Activated B cell treated with CpG ODN at 0.5 μM for 24 hours (primary cell): ENCODE measurements around the gene GMFB. TPM values are rescaled to one million over a fixed set of nuclear protein-coding genes. Genes with fewer than 3 reads are reported as not detected.
"Not testable (repeated sequence)": the region's sequence is repeated elsewhere in the genome, so short reads cannot be mapped to it uniquely, and the experiment has no call there.

ENCODE experiments used
- ATAC-seq: fragments of 200-7000 bp; cut with Tn5 transposase; one replicate; pipeline ENCODE4 v1.10.0; 2021; ENCODE audit warnings: low read depth, mild to moderate bottlenecking, moderate library complexity
- CTCF ChIA-PET: fragments of 350-600 bp; sonication (Branson Sonifier 250); formaldehyde crosslinking; loops from one replicate; lab custom pipeline; 2021; ENCODE audit warnings: antibody characterized with exemption; lab: Charles Lee
- POLR2A ChIA-PET: fragments of 350-600 bp; sonication (Branson Sonifier 250); formaldehyde crosslinking; loops from one replicate; lab custom pipeline; 2021; ENCODE audit warnings: antibody characterized with exemption; lab: Charles Lee
- DNase-seq: peaks from one replicate; pipeline ENCODE4 v3.0.0; 2022
- H3K27ac Mint-ChIP-seq: one replicate; pipeline ENCODE4 v1.8.0; 2020; ENCODE audit warnings: mixed read lengths
- H3K27me3 Mint-ChIP-seq: one replicate; pipeline ENCODE4 v1.8.0; 2021; ENCODE audit warnings: mixed read lengths
- H3K36me3 Mint-ChIP-seq: one replicate; pipeline ENCODE4 v1.8.0; 2021; ENCODE audit warnings: low read depth, mixed read lengths
- H3K4me1 Mint-ChIP-seq: one replicate; pipeline ENCODE4 v1.8.0; 2021; ENCODE audit warnings: mixed read lengths
- H3K4me3 Mint-ChIP-seq: one replicate; pipeline ENCODE4 v1.8.0; 2020; ENCODE audit warnings: mild to moderate bottlenecking, mixed read lengths
- H3K9me3 Mint-ChIP-seq: one replicate; pipeline ENCODE4 v1.8.0; 2020; ENCODE audit warnings: mixed read lengths
- CTCF ChIP-seq: fragments of 200-600 bp; IDR thresholded peaks from one replicate; pipeline ENCODE4 v1.8.0; 2022; ENCODE audit warnings: antibody characterized with exemption, mild to moderate bottlenecking
- intact Hi-C: fragments of 100-400 bp; cut with micrococcal nuclease; formaldehyde crosslinking; loops from one replicate; pipeline ENCODE4 v1.15.1; 2024
- total RNA-seq: library from RNA; stranded (reverse); gene quantifications from 2 replicates; pipeline ENCODE4 v1.2.3, GENCODE V29; 2022

Gene GMFB
- total RNA-seq, 1 donor from 2014 or later: 43.0 TPM

- H3K27ac Mint-ChIP-seq: no peak overlapping the region
- peaks cover 3% of the 10 kb centered on the region for H3K4me1 Mint-ChIP-seq
- H3K9me3 Mint-ChIP-seq: peaks cover 13% of the 10 kb centered on the region
- no peak for ATAC-seq
- H3K4me3 Mint-ChIP-seq: no peak overlapping the region
- H3K27me3 Mint-ChIP-seq: no peaks in the 10 kb centered on the region
- no peak for DNase-seq
- H3K36me3 Mint-ChIP-seq: peaks cover 41% of the 10 kb centered on the region
- ChIA-PET CTCF (no interaction called here), POLR2A (interaction anchor here (2.8 kb wide), 1 partner anchor 18 kb away, joined by 9 read pairs; the partner anchor contains the start of gene GMFB)
- TF ChIP-seq CTCF: no peak
- intact Hi-C loops: no loop called here
Observed at GRCh38 chr14:54470701-54471100, 18.1 kb downstream of the GMFB start.

- H3K4me1 Mint-ChIP-seq: no peaks in the 10 kb centered on the region
- H3K36me3 Mint-ChIP-seq: peaks cover 16% of the 10 kb centered on the region
- ChIA-PET POLR2A (no interaction called here), CTCF (no interaction called here)
- DNase-seq: no peak
- no peak overlapping the region for H3K4me3 Mint-ChIP-seq
- H3K27me3 Mint-ChIP-seq: no peaks in the 10 kb centered on the region
- no peak for TF ChIP-seq CTCF
- ATAC-seq: no peak
- peaks cover 13% of the 10 kb centered on the region for H3K9me3 Mint-ChIP-seq
- intact Hi-C loops: no loop called here
- H3K27ac Mint-ChIP-seq: no peak overlapping the region
Observed at GRCh38 chr14:54467280-54467679, 21.5 kb downstream of the GMFB start.

- H3K9me3 Mint-ChIP-seq: peaks cover 13% of the 10 kb centered on the region
- DNase-seq (no peak), ATAC-seq (no peak)
- no peaks in the 10 kb centered on the region for H3K4me1 Mint-ChIP-seq
- H3K27ac Mint-ChIP-seq: no peak overlapping the region
- no peaks in the 10 kb centered on the region for H3K27me3 Mint-ChIP-seq
- no peak overlapping the region for H3K4me3 Mint-ChIP-seq
- CTCF ChIA-PET: no interaction called here
- POLR2A ChIA-PET: interaction anchor here (0.6 kb wide), 1 partner anchor 31 kb away, joined by 3 read pairs; no protein-coding TSS in a partner anchor
- peaks cover 9% of the 10 kb centered on the region for H3K36me3 Mint-ChIP-seq
- intact Hi-C loops: no loop called here
- TF ChIP-seq CTCF: no peak
Observed at GRCh38 chr14:54465654-54466053, 23.1 kb downstream of the GMFB start.

- no peak for TF ChIP-seq CTCF
- Mint-ChIP-seq H3K36me3 (peaks cover 3% of the 10 kb centered on the region), H3K4me1 (no peaks in the 10 kb centered on the region), H3K27ac (no peak overlapping the region), H3K9me3 (peaks cover 5% of the 10 kb centered on the region), H3K27me3 (no peaks in the 10 kb centered on the region), H3K4me3 (no peak overlapping the region)
- intact Hi-C loops: no loop called here
- CTCF ChIA-PET: no interaction called here
- DNase-seq (no peak), ATAC-seq (no peak)
- POLR2A ChIA-PET: no interaction called here
Observed at GRCh38 chr14:54462048-54462447, 26.7 kb downstream of the GMFB start.

GRCh38 chr14:54459106-54459505 lies 29.7 kb downstream of the GMFB start:
- intact Hi-C loops: no loop called here
- H3K9me3 Mint-ChIP-seq: peaks cover 5% of the 10 kb centered on the region
- no peak overlapping the region for H3K27ac Mint-ChIP-seq
- no peaks in the 10 kb centered on the region for H3K4me1 Mint-ChIP-seq
- H3K27me3 Mint-ChIP-seq: no peaks in the 10 kb centered on the region
- POLR2A ChIA-PET: no interaction called here
- CTCF ChIA-PET: interaction anchor here (1.2 kb wide), 1 partner anchor 12 kb away, joined by 3 read pairs; no protein-coding TSS in a partner anchor
- DNase-seq (no peak), ATAC-seq (no peak)
- TF ChIP-seq CTCF: no peak
- peaks cover 3% of the 10 kb centered on the region for H3K36me3 Mint-ChIP-seq
- no peak overlapping the region for H3K4me3 Mint-ChIP-seq

GRCh38 chr14:54458536-54458935 lies 30.2 kb downstream of the GMFB start:
- ATAC-seq, H3K4me3 Mint-ChIP-seq, H3K27me3 Mint-ChIP-seq, POLR2A ChIA-PET, H3K4me1 Mint-ChIP-seq, DNase-seq, H3K36me3 Mint-ChIP-seq, intact Hi-C loops, H3K27ac Mint-ChIP-seq, H3K9me3 Mint-ChIP-seq: not testable (repeated sequence)
- CTCF ChIA-PET: interaction anchor here (1.2 kb wide), 1 partner anchor 12 kb away, joined by 3 read pairs; no protein-coding TSS in a partner anchor
